SK-N-MC (cell line): ENCODE data around the gene CXCL17.

Source experiments
- DNase-seq: peaks from one replicate; pipeline ENCODE4 v3.0.0-alpha.2; 2011; ENCODE audit warnings: low read depth, low spot score
- H3K27ac ChIP-seq: fragments of 200-600 bp; sonication (generic); 2 replicates; pipeline ENCODE4 v1.5.1; 2016; ENCODE audit warnings: mixed run types
- H3K36me3 ChIP-seq: fragments of 200-600 bp; sonication (generic); 2 replicates; pipeline ENCODE4 v1.6.1; 2017; ENCODE audit warnings: antibody characterized with exemption, low read length, mixed read lengths; ENCODE audit not compliant: insufficient read depth
- H3K4me3 ChIP-seq: fragments of 200-600 bp; sonication (generic); 2 replicates; pipeline ENCODE4 v1.5.1; 2016
- H3K9ac ChIP-seq: fragments of 200-600 bp; sonication (generic); 2 replicates; pipeline ENCODE4 v1.8.0; 2017; ENCODE audit warnings: mixed run types, mixed read lengths; ENCODE audit not compliant: insufficient read length
- H3K9me3 ChIP-seq: fragments of 200-600 bp; sonication (generic); 2 replicates; pipeline ENCODE4 v1.6.1; 2017; ENCODE audit warnings: low read depth, mild to moderate bottlenecking, antibody characterized with exemption, low read length, moderate library complexity, mixed read lengths
- EZH2 ChIP-seq: fragments of 200-600 bp; sonication (generic); IDR thresholded peaks from one replicate; pipeline ENCODE4 v1.6.1; 2017; ENCODE audit warnings: antibody characterized with exemption
- FOXP2 ChIP-seq: optimal IDR thresholded peaks from 2 replicates; pipeline ENCODE3; 2011; ENCODE audit warnings: mild to moderate bottlenecking, moderate library complexity; ENCODE audit not compliant: insufficient read depth; ENCODE audit errors: extremely low read length, control extremely low read depth
- POLR2AphosphoS5 ChIP-seq: IDR thresholded peaks from 2 replicates; pipeline ENCODE4 v1.6.1; 2012; ENCODE audit warnings: mild to moderate bottlenecking, low read depth, low read length, borderline replicate concordance

Gene CXCL17

DNA sequence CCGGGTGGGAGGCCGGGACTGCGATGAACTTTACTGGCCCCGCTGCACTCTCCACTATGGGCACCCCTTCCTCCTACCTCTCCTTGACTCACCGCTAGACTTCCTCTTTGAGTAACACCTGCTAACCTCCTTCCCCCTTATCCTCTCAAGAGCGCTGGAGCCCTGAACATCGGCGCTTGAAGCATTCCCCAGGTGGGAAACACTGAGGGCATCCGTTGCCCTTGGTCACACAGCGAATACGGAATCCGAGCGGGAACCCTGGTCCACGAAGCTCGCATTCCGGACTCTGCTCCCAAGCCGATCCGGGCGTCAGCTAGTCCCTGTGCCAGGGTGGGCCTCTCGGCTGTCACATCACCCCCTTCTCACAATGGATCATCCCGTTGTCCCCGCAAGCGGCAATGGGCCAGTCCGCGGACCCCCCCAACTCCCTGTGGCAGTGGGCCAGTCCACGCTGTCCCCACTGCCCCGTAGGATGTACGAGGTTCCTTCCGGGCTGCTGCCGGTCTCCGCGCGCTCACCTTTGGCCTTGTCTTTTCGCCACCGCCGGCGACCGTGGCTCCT, 19.8 kb downstream of the CXCL17 start:
- Histone ChIP-seq H3K9me3 (no peaks in the 10 kb centered on the region), H3K27ac (no peak overlapping the region), H3K4me3 (no peak overlapping the region), H3K36me3 (no peaks in the 10 kb centered on the region), H3K9ac (no peak overlapping the region)
- no peak for DNase-seq
- TF ChIP-seq EZH2 (no peak), FOXP2 (no peak), POLR2AphosphoS5 (no peak)

DNA sequence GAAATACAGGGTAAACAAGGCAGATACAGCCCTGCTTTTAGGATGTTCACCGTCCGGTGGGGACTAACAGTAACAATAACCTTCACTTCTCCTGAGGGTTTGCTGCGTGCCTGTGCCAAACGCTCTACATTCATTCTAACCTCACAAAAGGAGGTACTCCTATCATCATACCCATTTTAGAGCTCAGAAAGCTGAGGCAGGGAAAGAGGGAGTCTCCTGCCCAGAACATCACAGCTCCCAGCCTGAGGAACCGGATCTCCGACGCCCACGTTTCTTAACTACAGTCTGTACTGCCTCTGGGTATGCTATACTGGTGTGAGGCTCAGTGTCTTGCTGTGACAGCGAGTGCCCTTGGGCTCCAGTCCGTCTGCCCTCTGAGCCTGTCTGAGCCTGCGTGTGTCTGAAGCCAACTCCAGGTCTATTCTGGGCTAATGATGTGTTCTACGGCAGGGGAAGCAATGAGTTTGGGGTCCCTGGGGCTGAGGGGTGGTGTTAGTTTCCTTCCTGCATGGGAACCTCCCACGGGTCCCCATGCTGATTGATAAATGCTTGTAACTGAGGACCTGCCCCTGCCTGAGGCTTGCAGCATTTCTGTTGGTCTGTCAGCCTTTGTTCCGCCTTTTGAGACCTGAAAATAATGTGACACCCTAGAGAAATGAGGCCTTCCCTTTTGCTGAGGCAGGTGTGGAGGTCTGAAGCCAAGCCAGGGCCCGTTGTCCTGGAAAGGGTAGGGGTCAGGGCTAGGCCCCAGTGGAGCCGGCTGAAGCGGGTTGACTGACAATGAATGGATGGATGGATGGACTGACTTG, 20.4 kb downstream of the CXCL17 start:
- H3K27ac ChIP-seq, result no peak overlapping the region
- no peak overlapping the region for H3K9ac ChIP-seq
- no peaks in the 10 kb centered on the region for H3K36me3 ChIP-seq
- no peak overlapping the region for H3K4me3 ChIP-seq
- H3K9me3 ChIP-seq, result no peaks in the 10 kb centered on the region
- no peak for DNase-seq
- no peak for TF ChIP-seq EZH2
- TF ChIP-seq POLR2AphosphoS5, result no peak
- no peak for TF ChIP-seq FOXP2

DNA sequence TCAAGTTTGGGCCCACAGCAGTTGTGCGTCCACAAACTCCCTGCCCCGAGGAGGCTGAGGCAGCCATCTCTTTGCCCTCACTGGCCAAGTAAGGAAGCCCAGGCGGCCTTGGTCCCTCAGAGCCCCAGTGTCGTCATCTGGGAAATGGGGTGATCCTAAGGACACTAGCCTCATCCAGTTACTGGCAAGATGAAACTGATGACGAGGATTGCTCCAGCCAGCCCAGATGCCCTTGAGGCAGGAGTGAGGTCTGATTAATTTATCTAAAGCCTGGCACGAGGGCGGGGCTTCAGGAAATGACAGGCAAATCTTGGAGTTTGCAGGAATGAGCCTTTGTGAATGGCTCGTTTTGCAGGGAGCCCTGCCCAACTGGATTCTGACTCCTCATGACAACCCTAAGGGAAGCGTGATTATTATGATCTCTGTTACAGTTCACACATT, 21.1 kb downstream of the CXCL17 start:
- Histone ChIP-seq H3K9me3 (no peaks in the 10 kb centered on the region), H3K36me3 (no peaks in the 10 kb centered on the region), H3K4me3 (no peak overlapping the region), H3K27ac (no peak overlapping the region), H3K9ac (no peak overlapping the region)
- TF ChIP-seq POLR2AphosphoS5, result no peak
- TF ChIP-seq EZH2, result no peak
- no peak for TF ChIP-seq FOXP2
- no peak for DNase-seq

DNA sequence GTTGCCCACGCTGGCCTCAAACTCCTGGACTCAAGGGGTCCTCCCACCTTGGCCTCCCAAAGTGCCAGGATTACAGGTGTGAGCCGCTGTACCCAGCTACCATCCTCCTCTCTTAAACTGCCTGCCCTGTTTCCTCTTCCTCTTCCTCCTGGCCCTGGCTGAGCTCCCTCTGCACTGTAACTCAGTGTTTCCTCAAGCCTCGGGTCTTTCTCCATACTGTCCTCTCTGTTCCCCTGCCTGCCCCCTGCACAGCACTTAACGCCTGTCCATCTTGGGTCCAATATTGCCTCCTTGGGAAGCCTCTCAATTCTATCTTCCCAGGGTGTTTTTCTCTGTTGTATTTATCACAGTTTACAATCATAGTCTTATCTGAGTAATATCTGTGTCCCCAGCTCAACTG, 21.6 kb downstream of the CXCL17 start:
- TF ChIP-seq EZH2, result no peak
- no peak for TF ChIP-seq FOXP2
- TF ChIP-seq POLR2AphosphoS5, result no peak
- Histone ChIP-seq H3K27ac (no peak overlapping the region), H3K9me3 (no peaks in the 10 kb centered on the region), H3K9ac (no peak overlapping the region), H3K4me3 (no peak overlapping the region), H3K36me3 (no peaks in the 10 kb centered on the region)
- DNase-seq, result no peak

DNA sequence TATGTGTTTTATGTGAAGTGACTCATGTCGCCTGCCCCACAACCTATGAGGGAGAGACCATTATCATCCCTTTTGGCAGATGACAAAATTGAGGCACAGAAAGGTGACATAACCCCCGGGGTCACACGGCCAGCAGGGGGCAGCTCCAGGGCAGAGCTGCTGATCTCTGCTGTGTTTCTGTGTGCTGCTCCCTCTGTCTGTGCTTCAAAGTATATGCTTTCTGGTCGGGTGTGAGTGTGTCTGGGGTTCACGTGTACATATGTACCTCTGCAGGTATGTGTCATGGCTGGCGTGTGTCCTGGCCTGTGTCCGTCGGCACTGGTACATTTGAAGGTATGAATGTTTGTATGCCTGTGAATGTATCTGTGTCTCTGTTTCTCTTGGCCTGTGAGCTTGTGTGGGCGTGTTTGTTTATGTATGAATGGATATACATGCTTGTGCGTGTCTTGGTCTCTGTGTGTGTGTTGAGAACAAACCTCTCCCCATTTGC, 22.6 kb downstream of the CXCL17 start:
- TF ChIP-seq POLR2AphosphoS5 (no peak), FOXP2 (no peak), EZH2 (no peak)
- no peak for DNase-seq
- Histone ChIP-seq H3K9ac (no peak overlapping the region), H3K4me3 (no peak overlapping the region), H3K36me3 (no peaks in the 10 kb centered on the region), H3K9me3 (no peaks in the 10 kb centered on the region), H3K27ac (no peak overlapping the region)

DNA sequence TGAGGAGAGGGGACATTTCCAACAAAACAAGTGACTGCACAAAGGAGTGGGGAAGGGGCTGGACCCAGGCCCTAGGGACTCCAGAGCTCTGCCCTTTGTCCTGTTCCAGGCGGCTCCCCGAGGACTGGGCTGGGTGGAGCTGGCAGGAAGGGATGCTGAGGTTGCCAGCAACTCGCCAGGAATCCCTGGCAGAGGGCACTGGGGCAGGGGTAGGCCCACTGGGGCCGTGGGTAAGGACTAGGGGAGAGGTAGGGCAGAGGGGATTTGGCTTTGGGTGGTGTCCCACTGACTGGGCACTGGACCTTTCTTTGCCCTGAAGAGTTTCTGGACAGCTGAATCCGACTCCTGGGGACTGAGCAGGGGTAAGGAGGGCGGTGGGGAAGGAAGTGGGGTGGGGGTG, 23.4 kb downstream of the CXCL17 start:
- H3K9ac ChIP-seq, result no peak overlapping the region
- no peak overlapping the region for H3K4me3 ChIP-seq
- no peak for TF ChIP-seq FOXP2
- TF ChIP-seq EZH2, result no peak
- no peak for TF ChIP-seq POLR2AphosphoS5
- no peak overlapping the region for H3K27ac ChIP-seq
- no peak for DNase-seq
- H3K9me3 ChIP-seq, result no peaks in the 10 kb centered on the region
- no peaks in the 10 kb centered on the region for H3K36me3 ChIP-seq

DNA sequence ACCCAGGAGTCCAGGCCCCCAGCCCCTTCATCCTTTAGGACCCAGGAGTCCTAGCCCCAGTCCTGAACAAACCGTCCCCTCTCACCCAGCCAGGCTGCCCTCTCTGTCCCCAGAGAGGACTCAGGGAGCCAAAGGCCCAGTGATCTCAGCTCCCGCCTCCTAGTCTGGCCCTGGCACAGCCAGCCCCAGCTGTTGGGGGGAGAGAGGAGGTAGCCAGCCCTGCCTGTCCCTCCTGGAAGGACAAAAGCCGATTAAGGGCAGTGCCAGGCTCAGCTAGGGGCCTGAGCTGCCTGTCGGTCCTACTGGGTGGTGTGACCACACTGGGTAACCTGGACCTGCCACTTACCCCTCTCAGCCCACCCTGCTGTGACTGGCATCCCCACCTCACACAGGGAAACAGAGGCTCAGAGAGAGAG, 30.1 kb downstream of the CXCL17 start:
- DNase-seq, result no peak
- no peak overlapping the region for H3K27ac ChIP-seq
- H3K9ac ChIP-seq, result no peak overlapping the region
- TF ChIP-seq POLR2AphosphoS5 (no peak), FOXP2 (no peak)
- H3K9me3 ChIP-seq, result no peaks in the 10 kb centered on the region
- H3K36me3 ChIP-seq, result no peaks in the 10 kb centered on the region
- no peak overlapping the region for H3K4me3 ChIP-seq

DNA sequence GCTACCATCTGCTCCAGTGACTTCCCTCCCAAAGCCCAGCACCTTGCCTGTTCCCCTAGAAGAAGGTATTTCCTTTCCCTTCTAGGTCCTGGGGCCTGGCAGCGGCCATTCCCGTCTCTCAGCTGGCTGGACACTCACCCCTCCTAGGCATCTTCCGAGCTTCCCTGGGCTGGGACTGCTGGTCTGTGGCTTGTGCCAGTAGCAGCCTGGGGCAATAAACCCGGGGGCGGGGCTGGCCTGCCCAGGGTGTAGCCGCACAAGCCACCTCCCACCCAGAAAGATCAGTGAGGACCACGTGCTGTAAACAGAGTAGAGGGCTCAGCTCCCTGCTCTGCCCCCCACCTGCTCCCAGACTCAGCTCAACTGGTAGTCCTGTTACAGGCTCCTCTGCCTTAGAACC, 30.5 kb downstream of the CXCL17 start:
- TF ChIP-seq EZH2 (no peak), POLR2AphosphoS5 (no peak), FOXP2 (no peak)
- DNase-seq, result no peak

More for the DNA sequence above, 30.5 kb downstream of the CXCL17 start:
- Histone ChIP-seq H3K36me3 (no peaks in the 10 kb centered on the region), H3K27ac (no peak overlapping the region), H3K4me3 (no peak overlapping the region), H3K9me3 (no peaks in the 10 kb centered on the region), H3K9ac (no peak overlapping the region)
